Measurements from ENCODE around the gene SEMA5B.

The SEMA5B gene

GRCh38 chr3:122962149-122962548 lies 65.4 kb downstream of the SEMA5B start (continued):
- TF ChIP-seq, protein P1, sequence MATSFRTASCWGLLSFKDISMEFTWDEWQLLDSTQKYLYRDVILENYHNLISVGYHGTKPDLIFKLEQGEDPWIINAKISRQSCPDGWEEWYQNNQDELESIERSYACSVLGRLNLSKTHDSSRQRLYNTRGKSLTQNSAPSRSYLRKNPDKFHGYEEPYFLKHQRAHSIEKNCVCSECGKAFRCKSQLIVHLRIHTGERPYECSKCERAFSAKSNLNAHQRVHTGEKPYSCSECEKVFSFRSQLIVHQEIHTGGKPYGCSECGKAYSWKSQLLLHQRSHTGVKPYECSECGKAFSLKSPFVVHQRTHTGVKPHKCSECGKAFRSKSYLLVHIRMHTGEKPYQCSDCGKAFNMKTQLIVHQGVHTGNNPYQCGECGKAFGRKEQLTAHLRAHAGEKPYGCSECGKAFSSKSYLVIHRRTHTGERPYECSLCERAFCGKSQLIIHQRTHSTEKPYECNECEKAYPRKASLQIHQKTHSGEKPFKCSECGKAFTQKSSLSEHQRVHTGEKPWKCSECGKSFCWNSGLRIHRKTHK (tag by site-specific recombination; IDR thresholded peaks at IDR 0.05): no peak
- TF ChIP-seq TCF7L2 (IDR thresholded peaks at IDR 0.05; ENCODE audit: borderline replicate concordance, low read depth, low read length) (no peak), ZBTB49 (tag by site-specific recombination; IDR thresholded peaks at IDR 0.05; ENCODE audit: low read depth) (no peak), BCL11A (tag by site-specific recombination; IDR thresholded peaks at IDR 0.05; ENCODE audit: low read depth) (no peak), KLF7 (tag by site-specific recombination; IDR thresholded peaks at IDR 0.05; ENCODE audit: borderline replicate concordance) (no peak)
- TF ChIP-seq, protein P2, sequence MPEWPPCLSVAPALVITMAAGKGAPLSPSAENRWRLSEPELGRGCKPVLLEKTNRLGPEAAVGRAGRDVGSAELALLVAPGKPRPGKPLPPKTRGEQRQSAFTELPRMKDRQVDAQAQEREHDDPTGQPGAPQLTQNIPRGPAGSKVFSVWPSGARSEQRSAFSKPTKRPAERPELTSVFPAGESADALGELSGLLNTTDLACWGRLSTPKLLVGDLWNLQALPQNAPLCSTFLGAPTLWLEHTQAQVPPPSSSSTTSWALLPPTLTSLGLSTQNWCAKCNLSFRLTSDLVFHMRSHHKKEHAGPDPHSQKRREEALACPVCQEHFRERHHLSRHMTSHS (tag by site-specific recombination; IDR thresholded peaks at IDR 0.05): no peak

DNA sequence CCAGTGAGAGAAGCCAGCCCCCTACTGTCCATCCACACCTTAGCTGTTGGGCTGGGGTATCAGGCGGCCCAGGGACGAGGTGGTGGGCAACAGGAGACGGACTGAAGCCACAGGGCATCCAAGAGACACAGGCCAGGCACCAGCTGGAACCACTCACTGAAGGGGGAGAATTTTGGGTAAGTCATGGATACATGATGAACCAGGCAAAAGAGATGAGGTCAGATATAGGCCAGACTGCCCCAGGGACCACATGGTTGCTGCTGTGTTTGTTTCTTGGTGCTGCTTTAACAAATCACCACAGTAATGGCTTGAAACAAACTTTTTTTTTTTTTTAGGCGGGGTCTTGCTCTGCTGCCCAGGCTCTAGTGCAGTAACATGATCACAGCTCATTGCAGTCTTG lies 66.4 kb downstream of the SEMA5B start:
- Histone ChIP-seq H3K4me3 (ENCODE audit: low read depth, low read length) (no peak overlapping the region), H3K36me3 (ENCODE audit: control insufficient read depth in 2 of 2, insufficient read depth in 1 of 2, low read length in 2 of 2) (no peaks in the 10 kb centered on the region), H3K4me1 (ENCODE audit: control insufficient read depth, insufficient read depth, low read length) (0 out of 2 replicates have a peak, but pooled peaks cover 2% of the 10 kb centered on the region), H3K27ac (ENCODE audit: extremely low read depth, low read depth, low read length) (no peak overlapping the region), H3K9me3 (ENCODE audit: control insufficient read depth, insufficient read depth, low read depth, low read length) (no peaks in the 10 kb centered on the region)
- no peak for TF ChIP-seq BCL6B (tag by site-specific recombination; IDR thresholded peaks at IDR 0.05)
- TF ChIP-seq, protein P3, sequence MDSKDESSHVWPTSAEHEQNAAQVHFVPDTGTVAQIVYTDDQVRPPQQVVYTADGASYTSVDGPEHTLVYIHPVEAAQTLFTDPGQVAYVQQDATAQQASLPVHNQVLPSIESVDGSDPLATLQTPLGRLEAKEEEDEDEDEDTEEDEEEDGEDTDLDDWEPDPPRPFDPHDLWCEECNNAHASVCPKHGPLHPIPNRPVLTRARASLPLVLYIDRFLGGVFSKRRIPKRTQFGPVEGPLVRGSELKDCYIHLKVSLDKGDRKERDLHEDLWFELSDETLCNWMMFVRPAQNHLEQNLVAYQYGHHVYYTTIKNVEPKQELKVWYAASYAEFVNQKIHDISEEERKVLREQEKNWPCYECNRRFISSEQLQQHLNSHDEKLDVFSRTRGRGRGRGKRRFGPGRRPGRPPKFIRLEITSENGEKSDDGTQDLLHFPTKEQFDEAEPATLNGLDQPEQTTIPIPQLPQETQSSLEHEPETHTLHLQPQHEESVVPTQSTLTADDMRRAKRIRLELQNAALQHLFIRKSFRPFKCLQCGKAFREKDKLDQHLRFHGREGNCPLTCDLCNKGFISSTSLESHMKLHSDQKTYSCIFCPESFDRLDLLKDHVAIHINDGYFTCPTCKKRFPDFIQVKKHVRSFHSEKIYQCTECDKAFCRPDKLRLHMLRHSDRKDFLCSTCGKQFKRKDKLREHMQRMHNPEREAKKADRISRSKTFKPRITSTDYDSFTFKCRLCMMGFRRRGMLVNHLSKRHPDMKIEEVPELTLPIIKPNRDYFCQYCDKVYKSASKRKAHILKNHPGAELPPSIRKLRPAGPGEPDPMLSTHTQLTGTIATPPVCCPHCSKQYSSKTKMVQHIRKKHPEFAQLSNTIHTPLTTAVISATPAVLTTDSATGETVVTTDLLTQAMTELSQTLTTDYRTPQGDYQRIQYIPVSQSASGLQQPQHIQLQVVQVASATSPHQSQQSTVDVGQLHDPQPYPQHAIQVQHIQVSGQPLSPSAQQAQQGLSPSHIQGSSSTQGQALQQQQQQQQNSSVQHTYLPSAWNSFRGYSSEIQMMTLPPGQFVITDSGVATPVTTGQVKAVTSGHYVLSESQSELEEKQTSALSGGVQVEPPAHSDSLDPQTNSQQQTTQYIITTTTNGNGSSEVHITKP (tag by site-specific recombination; IDR thresholded peaks at IDR 0.05): peak; percentile 87
- POLR2A ChIA-PET: no interaction called here
- CTCF ChIA-PET: no interaction called here

- POLR2A ChIA-PET: no interaction called here
- no peaks in the 10 kb centered on the region for H3K36me3 ChIP-seq (ENCODE audit: control insufficient read depth in 2 of 2, insufficient read depth in 1 of 2, low read length in 2 of 2)
- CTCF ChIA-PET: no interaction called here
- TF ChIP-seq ZNF146 (tag by site-specific recombination; IDR thresholded peaks at IDR 0.05): 0 out of 2 replicates have a peak, but pooled peaks have one; percentile 27
- no peak for TF ChIP-seq RBAK (tag by site-specific recombination; IDR thresholded peaks at IDR 0.05)
- H3K27ac ChIP-seq (ENCODE audit: extremely low read depth, low read depth, low read length): no peak overlapping the region
- H3K4me3 ChIP-seq (ENCODE audit: low read depth, low read length): no peak overlapping the region
- H3K4me1 ChIP-seq (ENCODE audit: control insufficient read depth, insufficient read depth, low read length): 0 out of 2 replicates have a peak, but pooled peaks cover 2% of the 10 kb centered on the region
- no peaks in the 10 kb centered on the region for H3K9me3 ChIP-seq (ENCODE audit: control insufficient read depth, insufficient read depth, low read depth, low read length)
Measured at GRCh38 chr3:122960652-122961051, 66.9 kb downstream of the SEMA5B start.

Data from HEK293 (cell line).